CD1c-positive myeloid dendritic cell (primary cell): ENCODE results near the gene FBXO41.

ENCODE experiments used
- DNase-seq: peaks from one replicate; pipeline ENCODE4 v3.0.0-alpha.2; 2016; ENCODE audit errors: extremely low spot score

Gene FBXO41

GRCh38 chr2:73284296-73285158 is at the start of gene FBXO41:
Gene FBXO41, minus strand, starts transcription at chr2:73284478. Its CDS starts 14,848 bp downstream, at chr2:73269630.
- peak; percentile 56 for DNase-seq

GRCh38 chr2:73334045-73334444 is 49.8 kb upstream of the FBXO41 start:
- DNase-seq = no peak

GRCh38 chr2:73333564-73333963 is 49.3 kb upstream of the FBXO41 start:
- no peak for DNase-seq

- DNase-seq = no peak
Measured at GRCh38 chr2:73324126-73324725, 39.9 kb upstream of the FBXO41 start.

- no peak for DNase-seq
Measured at GRCh38 chr2:73323551-73323950, 39.3 kb upstream of the FBXO41 start.

GRCh38 chr2:73314441-73314840 is 30.2 kb upstream of the FBXO41 start:
- DNase-seq = no peak

- no peak for DNase-seq
Measured at GRCh38 chr2:73307720-73308119, 23.4 kb upstream of the FBXO41 start.

- DNase-seq = no peak
Measured at GRCh38 chr2:73301636-73302035, 17.4 kb upstream of the FBXO41 start.

- no peak for DNase-seq
Measured at GRCh38 chr2:73300926-73301325, 16.6 kb upstream of the FBXO41 start.

- no peak for DNase-seq
Measured at GRCh38 chr2:73297586-73297985, 13.3 kb upstream of the FBXO41 start.

GRCh38 chr2:73297151-73297559 is 12.9 kb upstream of the FBXO41 start:
- DNase-seq = no peak

GRCh38 chr2:73295751-73296400 is 11.6 kb upstream of the FBXO41 start:
- DNase-seq = no peak

GRCh38 chr2:73294239-73294638 is 10.0 kb upstream of the FBXO41 start:
- no peak for DNase-seq

- peak; percentile 91 for DNase-seq
Measured at GRCh38 chr2:73293534-73294171, 9.4 kb upstream of the FBXO41 start, which contains the start of gene EGR4. Gene EGR4, minus strand, starts transcription at chr2:73293548. Its CDS starts 231 bp downstream, at chr2:73293317.

- no peak for DNase-seq
Measured at GRCh38 chr2:73292906-73293533, 8.7 kb upstream of the FBXO41 start.

GRCh38 chr2:73292316-73292905 is 8.1 kb upstream of the FBXO41 start:
- DNase-seq = no peak

- peak; percentile 60 for DNase-seq
Measured at GRCh38 chr2:73291461-73292315, 7.4 kb upstream of the FBXO41 start.

- DNase-seq = peak; percentile 82
Measured at GRCh38 chr2:73291093-73291460, 6.8 kb upstream of the FBXO41 start.

GRCh38 chr2:73290049-73290839 is 6.0 kb upstream of the FBXO41 start:
- peak; percentile 50 for DNase-seq

- DNase-seq = no peak
Measured at GRCh38 chr2:73289304-73289703, 5.0 kb upstream of the FBXO41 start.
